Astrocyte (in vitro differentiated cells and primary cell): ENCODE data around the gene LIN28B. TPM values are rescaled to one million over a fixed set of nuclear protein-coding genes. Genes with fewer than 3 reads are reported as not detected.

Experiments
- DNase-seq: peaks from one replicate; pipeline ENCODE4 v3.0.0-alpha.2; 2010; ENCODE audit warnings: low read depth
- FAIRE-seq: peaks from 2 replicates; lab custom pipeline; 2011; peaks lifted over from hg19 to GRCh38; lab: Jason Lieb, UNC
- H2AFZ ChIP-seq: 2 replicates; pipeline ENCODE4 v1.6.0; 2012; ENCODE audit warnings: low read depth, low read length, inconsistent platforms
- H3K27ac ChIP-seq: 2 replicates; pipeline ENCODE4 v1.5.1; 2011; ENCODE audit warnings: low read depth, low read length, inconsistent platforms
- H3K27me3 ChIP-seq: 2 replicates; pipeline ENCODE4 v1.6.0; 2011; ENCODE audit warnings: low read length, inconsistent platforms; ENCODE audit not compliant: insufficient read depth
- H3K36me3 ChIP-seq: 2 replicates; pipeline ENCODE4 v1.5.1; 2011; ENCODE audit warnings: low read length, inconsistent platforms; ENCODE audit not compliant: insufficient read depth
- H3K4me1 ChIP-seq: 2 replicates; pipeline ENCODE4 v1.5.1; 2011; ENCODE audit warnings: low read length, inconsistent platforms; ENCODE audit not compliant: insufficient read depth
- H3K4me2 ChIP-seq: 2 replicates; pipeline ENCODE4 v1.6.0; 2012; ENCODE audit warnings: low read length, inconsistent platforms
- H3K4me3 ChIP-seq: 2 replicates; pipeline ENCODE4 v1.5.1; 2011; ENCODE audit warnings: low read depth, mild to moderate bottlenecking, low read length, inconsistent platforms; ENCODE audit not compliant: insufficient read depth
- H3K79me2 ChIP-seq: 2 replicates; pipeline ENCODE4 v1.6.0; 2012; ENCODE audit warnings: mild to moderate bottlenecking, low read length, inconsistent platforms; ENCODE audit not compliant: insufficient read depth
- H3K9ac ChIP-seq: 2 replicates; pipeline ENCODE4 v1.6.0; 2012; ENCODE audit warnings: mild to moderate bottlenecking, low read length, inconsistent platforms
- H3K9me3 ChIP-seq: 2 replicates; pipeline ENCODE4 v1.5.1; 2012; ENCODE audit warnings: low read depth, mild to moderate bottlenecking, low read length, inconsistent platforms; ENCODE audit not compliant: insufficient read depth
- H4K20me1 ChIP-seq: 2 replicates; pipeline ENCODE4 v1.6.0; 2012; ENCODE audit warnings: low read length, inconsistent platforms; ENCODE audit not compliant: insufficient read depth
- H3K27ac Mint-ChIP-seq: one replicate; pipeline ENCODE4 v1.8.0; 2021; ENCODE audit warnings: mild to moderate bottlenecking, mixed read lengths; ENCODE audit not compliant: unreplicated experiment
- H3K27me3 Mint-ChIP-seq: one replicate; pipeline ENCODE4 v1.8.0; 2021; ENCODE audit warnings: low read depth, mixed read lengths; ENCODE audit not compliant: unreplicated experiment
- H3K36me3 Mint-ChIP-seq: one replicate; pipeline ENCODE4 v1.8.0; 2021; ENCODE audit warnings: low read depth, mixed read lengths; ENCODE audit not compliant: unreplicated experiment
- H3K4me1 Mint-ChIP-seq: one replicate; pipeline ENCODE4 v1.8.0; 2021; ENCODE audit warnings: low read depth, mixed read lengths; ENCODE audit not compliant: unreplicated experiment
- H3K4me3 Mint-ChIP-seq: one replicate; pipeline ENCODE4 v1.8.0; 2021; ENCODE audit warnings: mild to moderate bottlenecking, moderate library complexity, mixed read lengths; ENCODE audit not compliant: unreplicated experiment
- H3K9me3 Mint-ChIP-seq: one replicate; pipeline ENCODE4 v1.8.0; 2021; ENCODE audit warnings: mild to moderate bottlenecking, mixed read lengths; ENCODE audit not compliant: unreplicated experiment
- CTCF ChIP-seq: IDR thresholded peaks from 2 replicates; pipeline ENCODE4 v1.5.1; 2011; ENCODE audit warnings: low read depth, mild to moderate bottlenecking, inconsistent platforms, low read length, moderate library complexity; ENCODE audit not compliant: insufficient read depth
- EZH2 ChIP-seq: IDR thresholded peaks from 2 replicates; pipeline ENCODE4 v1.6.1; 2012; ENCODE audit warnings: mild to moderate bottlenecking, low read length, inconsistent platforms; ENCODE audit not compliant: insufficient read depth
- total RNA-seq: library from RNA; stranded (reverse); gene quantifications from 2 replicates; pipeline ENCODE4 v1.2.1, GENCODE V29; 2021

Gene LIN28B
- total RNA-seq, 1 donor from 2014 or later: 29.0 TPM

GRCh38 chr6:105034470-105034869 is 77.6 kb downstream of the LIN28B start:
- FAIRE-seq (no peak), DNase-seq (no peak)
- Histone ChIP-seq H4K20me1 (no peaks in the 10 kb centered on the region), H3K9me3 (no peaks in the 10 kb centered on the region), H3K36me3 (no peaks in the 10 kb centered on the region), H3K79me2 (no peaks in the 10 kb centered on the region), H3K9ac (no peak overlapping the region), H3K27me3 (no peaks in the 10 kb centered on the region), H3K27ac (no peak overlapping the region), H2AFZ (no peak overlapping the region), H3K4me2 (no peak overlapping the region), H3K4me1 (no peaks in the 10 kb centered on the region), H3K4me3 (no peak overlapping the region)
- no peaks in the 10 kb centered on the region for H3K27me3 Mint-ChIP-seq
- H3K27ac Mint-ChIP-seq: no peak overlapping the region
- peaks cover 10% of the 10 kb centered on the region for H3K4me1 Mint-ChIP-seq
- no peaks in the 10 kb centered on the region for H3K9me3 Mint-ChIP-seq
- TF ChIP-seq EZH2: no peak
- TF ChIP-seq CTCF: no peak
- H3K36me3 Mint-ChIP-seq: no peaks in the 10 kb centered on the region
- H3K4me3 Mint-ChIP-seq: no peak overlapping the region

GRCh38 chr6:105035299-105035698 is 78.4 kb downstream of the LIN28B start:
- no peak overlapping the region for H3K27ac Mint-ChIP-seq

More at GRCh38 chr6:105035299-105035698, 78.4 kb downstream of the LIN28B start:
- no peaks in the 10 kb centered on the region for H3K27me3 Mint-ChIP-seq
- no peak overlapping the region for H3K4me3 Mint-ChIP-seq
- Histone ChIP-seq H3K4me3 (no peak overlapping the region), H3K36me3 (no peaks in the 10 kb centered on the region), H3K79me2 (no peaks in the 10 kb centered on the region), H2AFZ (no peak overlapping the region), H3K27me3 (no peaks in the 10 kb centered on the region), H4K20me1 (no peaks in the 10 kb centered on the region), H3K4me1 (no peaks in the 10 kb centered on the region), H3K9me3 (no peaks in the 10 kb centered on the region), H3K4me2 (no peak overlapping the region), H3K27ac (no peak overlapping the region), H3K9ac (no peak overlapping the region)
- no peaks in the 10 kb centered on the region for H3K36me3 Mint-ChIP-seq
- no peak for DNase-seq
- no peaks in the 10 kb centered on the region for H3K9me3 Mint-ChIP-seq
- peaks cover 10% of the 10 kb centered on the region for H3K4me1 Mint-ChIP-seq
- no peak for TF ChIP-seq CTCF
- no peak for TF ChIP-seq EZH2
- FAIRE-seq: no peak
